PC-9 (cell line): Measurements from ENCODE around the gene MALAT1.

Experiments
- EZH2 ChIP-seq: fragments of 200-600 bp; sonication (generic); IDR thresholded peaks from 2 replicates; pipeline ENCODE4 v1.8.0; 2017; ENCODE audit warnings: antibody characterized with exemption, low read depth
- TF ChIP-seq, protein P1 (sequence below): fragments of 200-600 bp; sonication (generic); conservative IDR thresholded peaks from 2 replicates; pipeline ENCODE4 v1.6.1; 2017; ENCODE audit warnings: mixed run types, antibody characterized with exemption, mild to moderate bottlenecking, moderate library complexity

DNA sequence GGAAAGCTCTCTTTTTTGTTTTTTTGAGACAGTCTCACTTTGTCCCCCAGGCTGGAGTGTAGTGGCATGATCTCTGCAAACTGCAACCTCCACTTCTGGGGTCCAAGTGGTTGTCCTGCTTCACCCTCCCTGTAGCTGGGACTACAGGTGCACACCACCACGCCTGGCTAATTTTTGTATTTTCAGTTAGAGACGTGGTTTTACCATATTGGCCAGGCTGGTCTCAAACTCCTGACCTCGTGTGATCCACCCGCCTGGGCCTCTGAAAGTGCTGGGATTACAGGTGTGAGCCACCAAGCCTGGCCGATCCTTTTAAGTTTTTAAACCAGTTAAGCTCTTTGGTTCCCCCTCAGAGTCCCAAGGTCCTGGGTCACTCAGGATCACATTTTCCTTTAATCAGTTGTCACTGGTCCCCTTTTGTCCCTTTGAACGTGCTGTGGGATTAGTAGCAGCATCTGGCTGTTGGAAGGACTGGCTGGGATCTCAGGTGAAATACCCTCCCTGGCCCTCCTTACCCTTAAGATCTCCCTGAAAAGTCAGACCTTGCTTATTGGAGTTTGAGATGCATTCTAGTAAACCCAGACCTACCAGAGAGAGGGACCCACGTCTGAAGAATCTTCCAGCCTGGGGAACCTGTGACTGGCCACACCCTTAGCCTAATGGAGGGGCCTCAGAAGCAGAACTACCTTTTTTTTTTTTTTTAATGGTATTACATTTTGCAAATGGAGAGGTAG, 8.1 kb downstream of the MALAT1 start:
- TF ChIP-seq, protein P1, sequence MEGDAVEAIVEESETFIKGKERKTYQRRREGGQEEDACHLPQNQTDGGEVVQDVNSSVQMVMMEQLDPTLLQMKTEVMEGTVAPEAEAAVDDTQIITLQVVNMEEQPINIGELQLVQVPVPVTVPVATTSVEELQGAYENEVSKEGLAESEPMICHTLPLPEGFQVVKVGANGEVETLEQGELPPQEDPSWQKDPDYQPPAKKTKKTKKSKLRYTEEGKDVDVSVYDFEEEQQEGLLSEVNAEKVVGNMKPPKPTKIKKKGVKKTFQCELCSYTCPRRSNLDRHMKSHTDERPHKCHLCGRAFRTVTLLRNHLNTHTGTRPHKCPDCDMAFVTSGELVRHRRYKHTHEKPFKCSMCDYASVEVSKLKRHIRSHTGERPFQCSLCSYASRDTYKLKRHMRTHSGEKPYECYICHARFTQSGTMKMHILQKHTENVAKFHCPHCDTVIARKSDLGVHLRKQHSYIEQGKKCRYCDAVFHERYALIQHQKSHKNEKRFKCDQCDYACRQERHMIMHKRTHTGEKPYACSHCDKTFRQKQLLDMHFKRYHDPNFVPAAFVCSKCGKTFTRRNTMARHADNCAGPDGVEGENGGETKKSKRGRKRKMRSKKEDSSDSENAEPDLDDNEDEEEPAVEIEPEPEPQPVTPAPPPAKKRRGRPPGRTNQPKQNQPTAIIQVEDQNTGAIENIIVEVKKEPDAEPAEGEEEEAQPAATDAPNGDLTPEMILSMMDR = no peak
- no peak for TF ChIP-seq EZH2
